8988T (cell line): Measurements from ENCODE around the gene ALDH3B2.
"Not testable (repeated sequence)": the region's sequence is repeated elsewhere in the genome, so short reads cannot be mapped to it uniquely, and the experiment has no call there.

Experiments
- DNase-seq: peaks from one replicate; pipeline ENCODE4 v3.0.0; 2011

The ALDH3B2 gene

GRCh38 chr11:67682126-67683034, 8.0 kb upstream of the ALDH3B2 start:
- not testable (repeated sequence) for DNase-seq

GRCh38 chr11:67680696-67681470, 6.5 kb upstream of the ALDH3B2 start:
- DNase-seq, result no peak

- no peak for DNase-seq
Observed at GRCh38 chr11:67675058-67675747, 780 bp upstream of the ALDH3B2 start.

GRCh38 chr11:67673902-67674301, 521 bp downstream of the ALDH3B2 start:
- no peak for DNase-seq

- no peak for DNase-seq
Observed at GRCh38 chr11:67673358-67673757, 1.1 kb downstream of the ALDH3B2 start.

- DNase-seq, result no peak
Observed at GRCh38 chr11:67671211-67671520, 3.3 kb downstream of the ALDH3B2 start.

GRCh38 chr11:67670316-67671210, 3.9 kb downstream of the ALDH3B2 start:
- DNase-seq, result no peak

GRCh38 chr11:67668192-67668551, 6.3 kb downstream of the ALDH3B2 start:
- DNase-seq, result no peak

GRCh38 chr11:67667490-67668191, 6.8 kb downstream of the ALDH3B2 start:
- DNase-seq, result no peak

GRCh38 chr11:67666676-67667489, 7.5 kb downstream of the ALDH3B2 start:
- DNase-seq, result no peak

- no peak for DNase-seq
Observed at GRCh38 chr11:67666303-67666645, 8.1 kb downstream of the ALDH3B2 start.

GRCh38 chr11:67665541-67666302, 8.7 kb downstream of the ALDH3B2 start:
- no peak for DNase-seq

GRCh38 chr11:67664696-67665540, 9.5 kb downstream of the ALDH3B2 start:
- no peak for DNase-seq

GRCh38 chr11:67664213-67664585, 10.2 kb downstream of the ALDH3B2 start:
- no peak for DNase-seq

- DNase-seq, result no peak
Observed at GRCh38 chr11:67663532-67664212, 10.8 kb downstream of the ALDH3B2 start.

GRCh38 chr11:67662835-67663531, 11.4 kb downstream of the ALDH3B2 start:
- no peak for DNase-seq

GRCh38 chr11:67662142-67662834, 12.1 kb downstream of the ALDH3B2 start:
- DNase-seq, result no peak
